HG03280 (cell line): ENCODE measurements around the gene PRMT5.
"Not testable (repeated sequence)": the region's sequence is repeated elsewhere in the genome, so short reads cannot be mapped to it uniquely, and the experiment has no call there.

ENCODE experiments used
- ATAC-seq: cut with Tn5 transposase; IDR thresholded peaks from one replicate; pipeline ENCODE4 v1.9.1; 2021; ENCODE audit warnings: mild to moderate bottlenecking, moderate library complexity; ENCODE audit not compliant: unreplicated experiment

The PRMT5 gene

GRCh38 chr14:22935156-22935555 lies 6.0 kb upstream of the PRMT5 start:
- no peak for ATAC-seq

GRCh38 chr14:22932146-22932545 lies 3.0 kb upstream of the PRMT5 start:
- no peak for ATAC-seq

DNA sequence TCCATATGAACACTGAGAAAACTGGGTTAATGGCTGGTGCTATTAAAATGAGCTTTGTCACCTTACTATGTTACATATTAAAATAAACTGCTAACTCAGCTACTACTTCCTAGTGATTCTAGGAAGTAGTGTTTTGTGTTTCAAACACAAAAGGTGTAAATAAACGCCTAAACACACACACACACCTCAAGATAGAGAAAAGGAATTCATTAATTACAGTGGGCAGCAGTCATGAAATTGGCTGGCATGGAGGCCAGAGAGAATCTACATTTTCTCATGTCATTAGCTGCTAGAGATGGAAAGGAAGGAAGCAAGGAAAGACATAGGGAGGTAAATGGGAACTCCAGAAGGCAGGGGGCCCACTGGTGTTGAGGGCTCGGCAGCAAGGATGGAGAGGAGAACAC lies 787 bp upstream of the PRMT5 start:
- no peak for ATAC-seq

DNA sequence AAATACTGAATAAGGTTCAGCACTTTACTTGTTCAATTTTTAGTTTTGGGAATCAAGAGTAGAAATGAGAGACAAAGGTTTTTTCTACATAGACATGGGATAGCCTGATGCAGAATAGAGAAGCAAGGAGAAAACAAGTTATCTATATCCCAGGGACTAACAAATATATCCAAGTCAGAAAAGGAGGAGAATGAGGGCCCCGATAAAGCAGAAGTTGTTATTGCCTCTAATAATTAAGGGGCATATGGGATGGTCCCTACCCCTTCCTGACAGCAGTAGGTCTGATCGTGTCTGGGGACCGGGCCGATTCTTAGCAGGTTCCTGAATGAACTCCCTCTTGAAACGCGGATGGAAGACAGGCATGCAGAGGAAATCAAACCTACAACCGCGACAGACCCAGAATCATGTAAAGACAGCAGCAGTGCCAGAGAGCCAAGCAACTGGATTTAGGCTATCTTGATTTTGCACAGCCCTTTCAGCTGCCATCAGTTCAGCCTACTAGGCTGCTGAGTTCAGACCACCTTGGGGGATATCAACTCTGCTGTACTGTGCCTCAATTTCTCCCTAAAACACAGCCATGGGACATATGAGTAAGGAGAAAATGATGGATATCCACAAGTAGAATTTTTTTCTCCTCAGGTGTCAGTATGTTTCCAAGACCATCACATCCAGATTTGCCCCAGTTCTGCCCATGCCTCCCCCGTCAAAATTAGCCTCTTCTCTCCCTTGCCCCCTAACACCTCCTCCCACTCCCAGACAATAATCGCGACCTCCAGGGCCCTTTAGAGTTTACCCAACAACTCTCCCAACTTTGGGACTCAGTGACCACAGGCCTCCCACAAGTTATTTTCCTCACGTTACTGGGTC lies 706 bp downstream of the PRMT5 start:
- no peak for ATAC-seq

- ATAC-seq, result no peak
Measured at GRCh38 chr14:22926316-22926715, 2.9 kb downstream of the PRMT5 start.

- ATAC-seq, result no peak
Measured at GRCh38 chr14:22925513-22925912, 3.7 kb downstream of the PRMT5 start.

DNA sequence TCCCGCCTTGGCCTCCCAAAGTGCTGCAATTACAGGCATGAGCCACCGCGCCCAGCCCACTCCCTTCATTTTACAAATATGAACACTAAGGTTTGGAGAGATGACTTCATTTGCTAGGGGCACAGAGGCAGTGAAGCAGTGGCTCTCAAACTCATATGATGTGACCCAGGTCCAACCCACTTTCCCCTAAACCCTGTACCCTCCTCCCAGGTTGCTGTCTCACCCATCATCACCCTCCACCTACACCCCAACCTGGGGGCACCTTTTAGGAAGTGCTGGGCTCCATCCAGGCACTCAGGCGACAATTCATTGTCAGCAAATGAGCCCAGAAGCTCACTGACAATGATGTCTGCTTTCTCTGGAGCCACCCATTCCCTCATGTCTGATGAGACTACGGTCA lies 5.4 kb downstream of the PRMT5 start:
- no peak for ATAC-seq

DNA sequence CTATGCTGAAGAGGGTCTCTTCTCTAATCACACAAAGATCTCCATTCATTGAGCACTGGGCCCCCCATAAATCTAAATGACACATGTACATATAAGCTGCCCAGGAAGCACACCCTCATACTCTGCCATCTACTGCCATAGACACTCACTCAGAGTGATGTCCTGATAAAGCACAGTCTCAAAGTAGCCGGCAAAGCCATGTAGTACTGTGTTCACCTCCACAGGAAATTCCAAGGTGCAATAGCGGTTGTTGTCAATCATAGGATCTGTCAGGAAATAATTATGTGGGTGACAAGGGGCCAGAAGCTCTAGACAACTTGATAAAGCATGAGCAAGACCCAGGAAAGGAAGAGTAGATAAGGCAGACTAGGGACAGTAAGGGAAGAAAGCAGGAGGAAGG lies 6.9 kb downstream of the PRMT5 start:
- ATAC-seq, result no peak

DNA sequence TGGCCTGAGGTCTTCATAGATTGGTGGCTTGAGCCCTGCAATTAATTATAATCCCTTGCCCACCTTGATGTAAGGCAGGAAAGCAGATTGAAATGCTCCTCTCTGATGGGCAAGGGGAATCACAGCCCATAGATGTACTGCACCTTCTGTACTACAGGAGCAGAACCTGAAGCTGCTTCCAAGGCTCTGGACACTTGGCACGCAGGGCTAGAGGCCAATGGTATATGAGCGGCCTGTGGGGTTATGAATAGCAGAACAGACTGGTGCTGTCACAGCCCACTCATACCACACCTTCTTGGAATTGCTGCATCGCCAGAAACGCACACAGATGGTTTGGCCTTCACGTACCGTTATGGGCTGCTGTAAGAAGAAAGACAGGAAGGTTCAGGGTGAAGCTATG lies 8.5 kb downstream of the PRMT5 start:
- ATAC-seq, result no peak

DNA sequence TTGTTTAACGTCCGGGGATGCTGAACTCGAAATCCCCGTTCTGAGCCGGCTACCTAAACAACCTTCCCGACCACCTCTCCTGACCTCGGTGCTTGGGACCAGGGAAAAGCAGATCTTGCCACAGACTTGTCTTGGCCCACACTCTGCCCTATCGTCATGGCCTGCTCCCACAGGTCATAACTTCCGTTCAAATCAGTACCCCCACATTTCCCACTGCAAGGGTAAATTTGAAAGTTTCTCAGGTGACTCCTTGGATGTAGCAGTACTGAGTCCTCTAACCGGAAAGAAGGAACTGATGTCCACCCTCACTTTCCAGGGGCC lies 9.6 kb downstream of the PRMT5 start:
- ATAC-seq, result peak; percentile 6

- peak; percentile 84 for ATAC-seq
Measured at GRCh38 chr14:22918804-22919600, 10.2 kb downstream of the PRMT5 start, which contains the start of gene RBM23. RBM23 (minus strand) TSS chr14:22919149.

DNA sequence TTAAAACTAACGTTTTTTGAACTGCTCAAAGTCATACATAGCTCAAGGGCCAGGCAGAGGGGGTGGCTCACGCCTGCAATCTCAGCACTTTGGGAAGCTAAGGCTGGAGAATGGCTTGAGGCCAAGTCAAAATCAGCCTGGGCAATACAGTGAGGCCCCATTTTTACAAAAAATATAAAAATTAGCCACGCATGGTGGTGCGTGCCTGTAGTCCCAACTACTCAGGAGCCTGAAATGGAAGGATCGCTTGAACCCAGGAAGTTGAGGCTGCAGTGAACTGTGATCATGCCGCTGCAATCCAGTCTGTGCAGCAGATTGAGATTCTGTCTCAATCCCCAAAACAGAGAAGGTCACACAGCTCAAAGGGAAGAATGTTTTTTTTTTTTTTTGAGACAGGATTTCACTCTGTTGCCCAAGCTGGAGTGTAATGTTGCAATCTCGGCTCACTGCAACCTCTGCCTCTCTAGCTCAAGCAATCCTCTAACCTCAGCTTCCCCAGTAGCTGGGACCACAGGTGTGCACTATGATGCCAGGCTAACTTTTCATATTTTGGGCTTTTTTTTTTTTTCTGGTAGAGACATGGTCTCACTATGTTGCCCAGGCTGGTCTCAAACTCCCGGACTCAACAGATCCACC lies 13.2 kb downstream of the PRMT5 start:
- no peak for ATAC-seq

GRCh38 chr14:22914836-22915235 lies 14.3 kb downstream of the PRMT5 start:
- ATAC-seq, result not testable (repeated sequence)

GRCh38 chr14:22910916-22911315 lies 18.3 kb downstream of the PRMT5 start:
- no peak for ATAC-seq

- ATAC-seq, result no peak
Measured at GRCh38 chr14:22908601-22909000, 20.6 kb downstream of the PRMT5 start.

- no peak for ATAC-seq
Measured at GRCh38 chr14:22907429-22907828, 21.7 kb downstream of the PRMT5 start.

GRCh38 chr14:22906073-22906472 lies 23.1 kb downstream of the PRMT5 start:
- ATAC-seq, result no peak

- no peak for ATAC-seq
Measured at GRCh38 chr14:22905627-22906026, 23.5 kb downstream of the PRMT5 start.

- no peak for ATAC-seq
Measured at GRCh38 chr14:22903742-22904087, 25.5 kb downstream of the PRMT5 start.

GRCh38 chr14:22901799-22902198 lies 27.4 kb downstream of the PRMT5 start:
- ATAC-seq, result no peak

DNA sequence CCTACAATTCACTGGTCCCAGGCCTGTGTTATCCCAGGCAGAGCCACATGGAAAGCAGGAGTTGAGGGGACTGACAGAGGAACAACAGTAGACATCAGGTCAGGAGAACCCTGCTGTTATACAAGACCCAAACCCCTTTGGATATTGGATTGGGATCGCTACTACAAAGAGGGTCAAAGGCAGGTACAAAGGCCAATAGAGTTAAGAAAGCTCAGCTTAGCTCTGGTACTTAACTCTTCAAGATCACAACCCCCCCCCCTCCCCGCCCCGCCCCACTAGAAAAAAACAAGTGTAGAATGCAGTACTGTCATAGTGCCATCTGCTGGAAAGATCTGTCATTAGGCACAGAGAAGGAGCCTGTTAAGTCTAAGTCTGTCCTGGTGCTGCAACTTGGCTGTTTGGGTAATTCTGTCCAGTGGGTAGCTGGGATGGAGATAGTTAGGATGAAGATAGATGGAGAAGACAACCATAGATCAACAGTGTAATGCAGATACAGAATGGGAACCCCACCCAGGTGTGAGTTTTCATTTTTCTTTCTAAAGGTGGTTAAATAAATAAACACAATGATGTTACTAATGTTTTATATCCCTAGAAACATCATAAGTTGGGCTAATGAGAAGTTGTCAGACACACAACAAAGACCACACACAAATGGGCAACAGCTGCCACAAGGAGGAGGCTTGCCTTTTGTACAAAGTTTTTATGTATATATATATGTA lies 28.9 kb downstream of the PRMT5 start:
- ATAC-seq, result peak; percentile 65
